Choroid plexus epithelial cell (primary cell): Measurements from ENCODE around the gene PERM1.
"Not testable (repeated sequence)": the region's sequence is repeated elsewhere in the genome, so short reads cannot be mapped to it uniquely, and the experiment has no call there.

Source experiments
- DNase-seq: peaks from one replicate; pipeline ENCODE4 v3.0.0-alpha.2; 2010; ENCODE audit warnings: low read depth
- H3K4me3 ChIP-seq: 2 replicates; pipeline ENCODE4 v1.5.1; 2011; ENCODE audit warnings: low read depth, mild to moderate bottlenecking, control low read depth, low read length, moderate library complexity
- CTCF ChIP-seq: conservative IDR thresholded peaks from 2 replicates; pipeline ENCODE4 v1.5.1; 2011; ENCODE audit warnings: low read depth, mild to moderate bottlenecking, control low read depth, inconsistent platforms, low read length, moderate library complexity

PERM1 gene

GRCh38 chr1:981955-982558 is at the start of gene PERM1:
PERM1 (minus strand) TSS chr1:982093; CDS start chr1:981029, 1,064 bp downstream.
- no peak for DNase-seq
- TF ChIP-seq CTCF, result no peak
- H3K4me3 ChIP-seq, result no peak within 1 kb of the TSS

GRCh38 chr1:1030867-1031658 is 49.2 kb upstream of the PERM1 start:
- not testable (repeated sequence) for H3K4me3 ChIP-seq, DNase-seq

DNA sequence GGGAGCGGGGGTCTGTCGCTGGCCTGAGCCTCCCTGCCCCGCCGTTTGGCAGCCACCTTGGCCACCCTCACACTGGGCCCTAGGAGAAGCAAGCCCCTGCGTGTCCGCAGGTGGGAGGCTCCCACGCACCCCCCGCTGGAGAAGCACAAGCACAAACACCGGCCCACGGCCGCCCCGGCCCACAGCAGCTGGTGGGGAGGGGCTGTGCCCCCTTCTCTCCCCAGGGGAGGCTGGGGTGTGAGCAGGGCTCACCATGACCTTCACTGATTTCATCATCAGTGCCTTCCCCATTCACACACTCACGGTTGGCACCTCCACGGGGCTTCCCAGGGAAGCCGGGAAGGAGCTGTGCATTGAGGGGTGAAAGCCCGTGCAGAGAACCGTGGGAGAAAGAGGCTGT is 45.9 kb upstream of the PERM1 start:
- H3K4me3 ChIP-seq, result no peak overlapping the region
- no peak for DNase-seq
- no peak for TF ChIP-seq CTCF

DNA sequence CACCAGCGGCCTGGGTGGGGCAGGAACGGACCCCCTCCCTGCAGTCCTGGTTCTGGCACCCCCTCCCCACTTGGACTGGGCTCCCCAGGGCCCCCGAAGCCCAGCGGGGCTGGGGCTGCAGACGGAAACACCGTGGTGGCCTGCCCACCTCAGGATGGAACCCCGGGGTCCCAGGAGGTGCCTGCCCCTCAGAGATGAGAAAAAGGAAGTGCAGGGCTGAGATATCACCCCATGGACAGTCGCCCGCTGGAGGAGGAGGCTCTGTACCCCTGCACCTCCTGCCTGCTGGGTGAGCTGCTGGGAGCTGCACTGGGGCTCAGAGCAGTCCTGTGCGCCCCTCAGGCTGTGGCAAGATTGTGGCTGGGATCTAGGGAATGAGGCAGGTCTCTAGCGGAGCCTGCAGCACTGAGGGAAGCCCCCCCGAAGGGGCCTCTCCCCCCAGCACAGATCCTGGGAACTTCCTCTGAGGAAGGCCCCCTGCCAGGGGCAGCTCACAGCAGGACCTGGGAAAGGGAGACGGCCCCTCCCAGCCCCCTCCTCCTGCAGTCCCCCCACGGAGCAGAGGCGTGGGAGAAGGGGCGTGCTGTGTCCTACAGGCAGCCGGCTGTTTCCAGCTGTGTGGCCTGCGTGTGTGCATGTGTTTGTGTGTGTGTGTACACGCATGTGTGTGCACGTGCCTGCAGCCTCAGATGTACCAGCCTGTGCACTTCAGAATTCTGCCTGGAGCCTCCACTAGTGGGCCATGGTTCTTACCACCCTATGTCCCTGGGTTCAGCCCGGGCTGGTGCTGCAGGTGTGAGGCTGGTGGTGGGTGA is 44.9 kb upstream of the PERM1 start:
- no peak for TF ChIP-seq CTCF
- no peak for DNase-seq

GRCh38 chr1:1025730-1026129 is 43.8 kb upstream of the PERM1 start:
- DNase-seq, result no peak
- H3K4me3 ChIP-seq, result no peak overlapping the region
- no peak for TF ChIP-seq CTCF

More for the DNA sequence above, 44.9 kb upstream of the PERM1 start:
- H3K4me3 ChIP-seq, result no peak overlapping the region

- no peak overlapping the region for H3K4me3 ChIP-seq
- TF ChIP-seq CTCF, result no peak
- DNase-seq, result peak; percentile 52
These were observed 43.1 kb upstream of the PERM1 start for GRCh38 chr1:1024771-1025699.
